HEK293 (cell line): ENCODE results near the gene MGAT4B.

Experiments used
- CTCF ChIP-seq: fragments of 450-650 bp; formaldehyde crosslinking; IDR thresholded peaks from 2 replicates; pipeline ENCODE4 v1.5.1; 2016; ENCODE audit warnings: missing biosample characterization, missing genetic modification characterization
- HIC1 ChIP-seq: fragments of 450-650 bp; formaldehyde crosslinking; IDR thresholded peaks from 2 replicates; pipeline ENCODE4 v1.5.1; 2016; ENCODE audit warnings: missing biosample characterization, missing genetic modification characterization
- HOXA7 ChIP-seq: sonication (generic); formaldehyde crosslinking; IDR thresholded peaks from 2 replicates; pipeline ENCODE4 v1.8.1; 2022; ENCODE audit warnings: missing genetic modification reagents, borderline replicate concordance
- KLF9 ChIP-seq: fragments of 450-650 bp; formaldehyde crosslinking; IDR thresholded peaks from 2 replicates; pipeline ENCODE4 v1.5.1; 2016; ENCODE audit warnings: missing biosample characterization, missing genetic modification characterization, low read depth
- RBAK ChIP-seq: fragments of 450-650 bp; formaldehyde crosslinking; IDR thresholded peaks from 2 replicates; pipeline ENCODE4 v1.5.1; 2016; ENCODE audit warnings: missing biosample characterization, missing genetic modification characterization
- REPIN1 ChIP-seq: fragments of 450-650 bp; formaldehyde crosslinking; IDR thresholded peaks from 2 replicates; pipeline ENCODE4 v1.5.1; 2017; ENCODE audit warnings: missing biosample characterization, missing genetic modification characterization, low read depth
- ZBTB49 ChIP-seq: fragments of 450-650 bp; formaldehyde crosslinking; IDR thresholded peaks from 2 replicates; pipeline ENCODE4 v1.5.1; 2016; ENCODE audit warnings: missing biosample characterization, missing genetic modification characterization, low read depth
- ZNF114 ChIP-seq: fragments of 450-650 bp; formaldehyde crosslinking; IDR thresholded peaks from 2 replicates; pipeline ENCODE4 v1.5.0; 2017; ENCODE audit warnings: missing biosample characterization, missing genetic modification characterization
- ZNF132 ChIP-seq: fragments of 450-650 bp; formaldehyde crosslinking; IDR thresholded peaks from 2 replicates; pipeline ENCODE4 v1.5.1; 2017; ENCODE audit warnings: missing biosample characterization, missing genetic modification characterization, borderline replicate concordance
- ZNF148 ChIP-seq: fragments of 450-650 bp; formaldehyde crosslinking; IDR thresholded peaks from 2 replicates; pipeline ENCODE4 v1.5.0; 2017; ENCODE audit warnings: missing biosample characterization, missing genetic modification characterization, borderline replicate concordance
- ZNF175 ChIP-seq: fragments of 450-650 bp; formaldehyde crosslinking; IDR thresholded peaks from 2 replicates; pipeline ENCODE4 v1.5.1; 2016; ENCODE audit warnings: missing biosample characterization, missing genetic modification characterization
- ZNF221 ChIP-seq: fragments of 450-650 bp; formaldehyde crosslinking; IDR thresholded peaks from 2 replicates; pipeline ENCODE4 v1.5.1; 2017; ENCODE audit warnings: missing biosample characterization, missing genetic modification characterization, borderline replicate concordance
- ZNF223 ChIP-seq: fragments of 450-650 bp; formaldehyde crosslinking; IDR thresholded peaks from 2 replicates; pipeline ENCODE4 v1.5.1; 2016; ENCODE audit warnings: missing biosample characterization, missing genetic modification characterization
- ZNF26 ChIP-seq: fragments of 450-650 bp; formaldehyde crosslinking; IDR thresholded peaks from 2 replicates; pipeline ENCODE4 v1.5.1; 2016; ENCODE audit warnings: missing biosample characterization, missing genetic modification characterization
- ZNF561 ChIP-seq: fragments of 450-650 bp; IDR thresholded peaks from 2 replicates; pipeline ENCODE4 v1.5.1; 2018; ENCODE audit warnings: missing biosample characterization, missing genetic modification characterization, borderline replicate concordance
- ZNF660 ChIP-seq: fragments of 450-650 bp; IDR thresholded peaks from 2 replicates; pipeline ENCODE4 v1.5.1; 2018; ENCODE audit warnings: missing biosample characterization, mild to moderate bottlenecking, missing genetic modification characterization
- ZNF677 ChIP-seq: fragments of 450-650 bp; IDR thresholded peaks from 2 replicates; pipeline ENCODE4 v1.5.0; 2018; ENCODE audit warnings: missing biosample characterization, mild to moderate bottlenecking, missing genetic modification characterization, moderate library complexity
- ZNF701 ChIP-seq: fragments of 450-650 bp; formaldehyde crosslinking; IDR thresholded peaks from 2 replicates; pipeline ENCODE4 v1.5.1; 2016; ENCODE audit warnings: missing biosample characterization, missing genetic modification characterization
- ZNF76 ChIP-seq: fragments of 450-650 bp; formaldehyde crosslinking; IDR thresholded peaks from 2 replicates; pipeline ENCODE4; 2016; ENCODE audit warnings: low read depth, missing biosample characterization, missing genetic modification characterization, borderline replicate concordance
- TF ChIP-seq, protein P1 (sequence below): fragments of 450-650 bp; formaldehyde crosslinking; IDR thresholded peaks from 2 replicates; pipeline ENCODE4 v1.5.1; 2017; ENCODE audit warnings: missing biosample characterization, missing genetic modification characterization
- TF ChIP-seq, protein P2 (sequence below): fragments of 450-650 bp; formaldehyde crosslinking; IDR thresholded peaks from 2 replicates; pipeline ENCODE4 v1.5.1; 2016; ENCODE audit warnings: missing biosample characterization, missing genetic modification characterization
- TF ChIP-seq, protein P3 (sequence below): fragments of 450-650 bp; formaldehyde crosslinking; IDR thresholded peaks from 2 replicates; pipeline ENCODE4 v1.5.1; 2016; ENCODE audit warnings: missing biosample characterization, missing genetic modification characterization, borderline replicate concordance

Gene MGAT4B

GRCh38 chr5:179795049-179795862 is 11.4 kb downstream of the MGAT4B start (continued):
- no peak for TF ChIP-seq ZNF148 (tag by site-specific recombination)
- TF ChIP-seq, protein P1, sequence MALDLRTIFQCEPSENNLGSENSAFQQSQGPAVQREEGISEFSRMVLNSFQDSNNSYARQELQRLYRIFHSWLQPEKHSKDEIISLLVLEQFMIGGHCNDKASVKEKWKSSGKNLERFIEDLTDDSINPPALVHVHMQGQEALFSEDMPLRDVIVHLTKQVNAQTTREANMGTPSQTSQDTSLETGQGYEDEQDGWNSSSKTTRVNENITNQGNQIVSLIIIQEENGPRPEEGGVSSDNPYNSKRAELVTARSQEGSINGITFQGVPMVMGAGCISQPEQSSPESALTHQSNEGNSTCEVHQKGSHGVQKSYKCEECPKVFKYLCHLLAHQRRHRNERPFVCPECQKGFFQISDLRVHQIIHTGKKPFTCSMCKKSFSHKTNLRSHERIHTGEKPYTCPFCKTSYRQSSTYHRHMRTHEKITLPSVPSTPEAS (tag by site-specific recombination), result no peak
- no peak for TF ChIP-seq ZNF26 (tag by site-specific recombination)
- no peak for TF ChIP-seq ZNF221 (tag by site-specific recombination)
- TF ChIP-seq ZNF223, result no peak
- TF ChIP-seq ZNF677 (tag by site-specific recombination), result no peak
- TF ChIP-seq ZNF660 (tag by site-specific recombination), result no peak
- no peak for TF ChIP-seq ZNF701 (tag by site-specific recombination)
- TF ChIP-seq ZNF561 (tag by site-specific recombination), result no peak
- no peak for TF ChIP-seq RBAK
- no peak for TF ChIP-seq ZNF114 (tag by site-specific recombination)
- TF ChIP-seq KLF9 (tag by site-specific recombination), result peak; percentile 59
- TF ChIP-seq ZNF175 (tag by site-specific recombination), result no peak
- TF ChIP-seq HOXA7 (CRISPR knock-in tag), result no peak
- no peak for TF ChIP-seq REPIN1
- TF ChIP-seq, protein P2, sequence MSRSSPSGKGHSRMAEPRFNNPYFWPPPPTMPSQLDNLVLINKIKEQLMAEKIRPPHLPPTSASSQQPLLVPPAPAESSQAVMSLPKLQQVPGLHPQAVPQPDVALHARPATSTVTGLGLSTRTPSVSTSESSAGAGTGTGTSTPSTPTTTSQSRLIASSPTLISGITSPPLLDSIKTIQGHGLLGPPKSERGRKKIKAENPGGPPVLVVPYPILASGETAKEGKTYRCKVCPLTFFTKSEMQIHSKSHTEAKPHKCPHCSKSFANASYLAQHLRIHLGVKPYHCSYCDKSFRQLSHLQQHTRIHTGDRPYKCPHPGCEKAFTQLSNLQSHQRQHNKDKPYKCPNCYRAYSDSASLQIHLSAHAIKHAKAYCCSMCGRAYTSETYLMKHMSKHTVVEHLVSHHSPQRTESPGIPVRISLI (tag by site-specific recombination), result no peak
- no peak for TF ChIP-seq ZNF76
- no peak for TF ChIP-seq HIC1 (tag by site-specific recombination)
- no peak for TF ChIP-seq ZNF132 (tag by site-specific recombination)
- no peak for TF ChIP-seq CTCF (tag by site-specific recombination)
- TF ChIP-seq, protein P3, sequence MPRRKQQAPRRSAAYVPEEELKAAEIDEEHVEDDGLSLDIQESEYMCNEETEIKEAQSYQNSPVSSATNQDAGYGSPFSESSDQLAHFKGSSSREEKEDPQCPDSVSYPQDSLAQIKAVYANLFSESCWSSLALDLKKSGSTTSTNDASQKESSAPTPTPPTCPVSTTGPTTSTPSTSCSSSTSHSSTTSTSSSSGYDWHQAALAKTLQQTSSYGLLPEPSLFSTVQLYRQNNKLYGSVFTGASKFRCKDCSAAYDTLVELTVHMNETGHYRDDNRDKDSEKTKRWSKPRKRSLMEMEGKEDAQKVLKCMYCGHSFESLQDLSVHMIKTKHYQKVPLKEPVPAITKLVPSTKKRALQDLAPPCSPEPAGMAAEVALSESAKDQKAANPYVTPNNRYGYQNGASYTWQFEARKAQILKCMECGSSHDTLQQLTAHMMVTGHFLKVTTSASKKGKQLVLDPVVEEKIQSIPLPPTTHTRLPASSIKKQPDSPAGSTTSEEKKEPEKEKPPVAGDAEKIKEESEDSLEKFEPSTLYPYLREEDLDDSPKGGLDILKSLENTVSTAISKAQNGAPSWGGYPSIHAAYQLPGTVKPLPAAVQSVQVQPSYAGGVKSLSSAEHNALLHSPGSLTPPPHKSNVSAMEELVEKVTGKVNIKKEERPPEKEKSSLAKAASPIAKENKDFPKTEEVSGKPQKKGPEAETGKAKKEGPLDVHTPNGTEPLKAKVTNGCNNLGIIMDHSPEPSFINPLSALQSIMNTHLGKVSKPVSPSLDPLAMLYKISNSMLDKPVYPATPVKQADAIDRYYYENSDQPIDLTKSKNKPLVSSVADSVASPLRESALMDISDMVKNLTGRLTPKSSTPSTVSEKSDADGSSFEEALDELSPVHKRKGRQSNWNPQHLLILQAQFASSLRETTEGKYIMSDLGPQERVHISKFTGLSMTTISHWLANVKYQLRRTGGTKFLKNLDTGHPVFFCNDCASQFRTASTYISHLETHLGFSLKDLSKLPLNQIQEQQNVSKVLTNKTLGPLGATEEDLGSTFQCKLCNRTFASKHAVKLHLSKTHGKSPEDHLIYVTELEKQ (tag by site-specific recombination), result no peak
- no peak for TF ChIP-seq ZBTB49 (tag by site-specific recombination)
